HG03060 (cell line): Measurements from ENCODE around the gene GDF7.

Experiments
- ATAC-seq: cut with Tn5 transposase; IDR thresholded peaks from one replicate; pipeline ENCODE4 v1.9.1; 2021; ENCODE audit warnings: low read depth, moderate number of reproducible peaks; ENCODE audit not compliant: unreplicated experiment

Gene GDF7

DNA sequence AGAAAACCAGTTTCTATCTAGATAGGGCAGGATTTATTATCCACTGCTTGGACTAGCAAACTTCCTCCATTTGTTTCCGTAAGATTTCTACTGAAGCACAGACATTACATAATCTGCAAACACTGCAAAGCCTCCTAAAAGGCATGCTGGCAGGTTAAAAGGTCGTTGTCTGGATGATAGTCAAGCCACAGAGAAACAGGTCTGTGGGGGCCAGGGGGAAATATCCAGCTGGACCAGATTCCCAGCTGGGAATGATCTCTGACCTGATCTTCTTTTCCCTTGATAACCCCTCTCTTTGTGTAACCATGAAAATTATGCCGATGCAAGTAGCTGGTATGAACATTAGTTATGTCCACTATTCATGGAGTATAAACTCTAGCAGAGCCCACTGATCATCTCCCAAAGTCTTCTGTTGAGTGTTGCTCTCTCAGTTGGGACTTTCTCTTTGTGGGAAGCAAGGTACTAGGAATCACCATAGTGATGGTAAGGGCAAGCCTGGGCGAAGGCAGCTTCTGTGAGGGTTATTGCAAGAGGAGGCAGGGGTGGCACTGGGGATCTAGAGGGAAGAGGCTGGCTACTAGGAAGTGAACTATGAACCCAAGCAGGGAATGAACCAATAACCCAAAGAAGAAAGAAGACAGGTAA, 61.3 kb downstream of the GDF7 start:
- ATAC-seq: no peak
